ENCODE data around the gene NPM1. TPM values are rescaled to one million over a fixed set of nuclear protein-coding genes. Genes with fewer than 3 reads are reported as not detected.
"Not testable (repeated sequence)": the region's sequence is repeated elsewhere in the genome, so short reads cannot be mapped to it uniquely, and the experiment has no call there.

Gene NPM1
- total and polyA plus RNA-seq, 9 donors = 953 to 1,914 (median 1,097) TPM

GRCh38 chr5:171355302-171355724 lies 32.3 kb upstream of the NPM1 start:
- Histone ChIP-seq H3K27ac (ENCODE audit: low read length) (no peak overlapping the region), H3K27me3 (ENCODE audit: control insufficient read depth, insufficient read depth, low read length) (no peaks in the 10 kb centered on the region), H3K4me3 (ENCODE audit: low read length) (no peak overlapping the region), H3K36me3 (ENCODE audit: control insufficient read depth, insufficient read depth, low read length) (no peaks in the 10 kb centered on the region), H3K4me1 (ENCODE audit: control insufficient read depth, insufficient read depth, low read length) (no peaks in the 10 kb centered on the region), H3K9me3 (replicated peaks; ENCODE audit: control insufficient read depth, low read depth, low read length) (no peaks in the 10 kb centered on the region)
- no CpG with 5 or more reads among the region's 5 CpGs for WGBS (ENCODE audit: insufficient coverage)
- DNase-seq = no peak

GRCh38 chr5:171357843-171358242 lies 29.8 kb upstream of the NPM1 start:
- WGBS (ENCODE audit: insufficient coverage) = 88% methylated on average over 1 of the region's 2 CpGs
- Histone ChIP-seq H3K36me3 (ENCODE audit: control insufficient read depth, insufficient read depth, low read length) (no peaks in the 10 kb centered on the region), H3K9me3 (replicated peaks; ENCODE audit: control insufficient read depth, low read depth, low read length) (no peaks in the 10 kb centered on the region), H3K27me3 (ENCODE audit: control insufficient read depth, insufficient read depth, low read length) (no peaks in the 10 kb centered on the region), H3K4me1 (ENCODE audit: control insufficient read depth, insufficient read depth, low read length) (no peaks in the 10 kb centered on the region), H3K27ac (ENCODE audit: low read length) (no peak overlapping the region), H3K4me3 (ENCODE audit: low read length) (no peak overlapping the region)
- no peak for DNase-seq

- not testable (repeated sequence) for H3K9me3 ChIP-seq (replicated peaks; ENCODE audit: control insufficient read depth, low read depth, low read length); H3K27me3 ChIP-seq (ENCODE audit: control insufficient read depth, insufficient read depth, low read length); H3K4me1 ChIP-seq (ENCODE audit: control insufficient read depth, insufficient read depth, low read length); DNase-seq; H3K36me3 ChIP-seq (ENCODE audit: control insufficient read depth, insufficient read depth, low read length); H3K27ac ChIP-seq (ENCODE audit: low read length); H3K4me3 ChIP-seq (ENCODE audit: low read length)
- 80% methylated on average over 1 of the region's 7 CpGs for WGBS (ENCODE audit: insufficient coverage)
These were observed 26.5 kb upstream of the NPM1 start for GRCh38 chr5:171361151-171361550.

GRCh38 chr5:171363249-171363648 lies 24.4 kb upstream of the NPM1 start:
- H3K27ac ChIP-seq (ENCODE audit: low read length); H3K36me3 ChIP-seq (ENCODE audit: control insufficient read depth, insufficient read depth, low read length); H3K4me1 ChIP-seq (ENCODE audit: control insufficient read depth, insufficient read depth, low read length); H3K27me3 ChIP-seq (ENCODE audit: control insufficient read depth, insufficient read depth, low read length); H3K4me3 ChIP-seq (ENCODE audit: low read length); H3K9me3 ChIP-seq (replicated peaks; ENCODE audit: control insufficient read depth, low read depth, low read length); DNase-seq: not testable (repeated sequence)
- 100% methylated on average over 2 of the region's 3 CpGs for WGBS (ENCODE audit: insufficient coverage)

GRCh38 chr5:171363846-171364245 lies 23.8 kb upstream of the NPM1 start:
- 68% methylated on average over 3 of the region's 3 CpGs for WGBS (ENCODE audit: insufficient coverage)
- no peaks in the 10 kb centered on the region for H3K4me1 ChIP-seq (ENCODE audit: control insufficient read depth, insufficient read depth, low read length)
- H3K36me3 ChIP-seq (ENCODE audit: control insufficient read depth, insufficient read depth, low read length) = no peaks in the 10 kb centered on the region
- H3K27ac ChIP-seq (ENCODE audit: low read length) = no peak overlapping the region
- H3K27me3 ChIP-seq (ENCODE audit: control insufficient read depth, insufficient read depth, low read length) = peaks cover 4% of the 10 kb centered on the region
- DNase-seq = no peak
- no peak overlapping the region for H3K4me3 ChIP-seq (ENCODE audit: low read length)
- no peaks in the 10 kb centered on the region for H3K9me3 ChIP-seq (replicated peaks; ENCODE audit: control insufficient read depth, low read depth, low read length)

- H3K9me3 ChIP-seq (replicated peaks; ENCODE audit: control insufficient read depth, low read depth, low read length) = no peaks in the 10 kb centered on the region
- WGBS (ENCODE audit: insufficient coverage) = 0% methylated on average over 1 of the region's 7 CpGs
- no peak for DNase-seq
- H3K27ac ChIP-seq (ENCODE audit: low read length) = no peak overlapping the region
- no peaks in the 10 kb centered on the region for H3K36me3 ChIP-seq (ENCODE audit: control insufficient read depth, insufficient read depth, low read length)
- H3K27me3 ChIP-seq (ENCODE audit: control insufficient read depth, insufficient read depth, low read length) = peaks cover 4% of the 10 kb centered on the region
- no peak overlapping the region for H3K4me3 ChIP-seq (ENCODE audit: low read length)
- H3K4me1 ChIP-seq (ENCODE audit: control insufficient read depth, insufficient read depth, low read length) = no peaks in the 10 kb centered on the region
These were observed 22.3 kb upstream of the NPM1 start for GRCh38 chr5:171365351-171365750.

- Histone ChIP-seq H3K27ac (ENCODE audit: low read length) (no peak overlapping the region), H3K27me3 (ENCODE audit: control insufficient read depth, insufficient read depth, low read length) (peaks cover 6% of the 10 kb centered on the region), H3K4me3 (ENCODE audit: low read length) (no peak overlapping the region), H3K9me3 (replicated peaks; ENCODE audit: control insufficient read depth, low read depth, low read length) (no peaks in the 10 kb centered on the region), H3K36me3 (ENCODE audit: control insufficient read depth, insufficient read depth, low read length) (no peaks in the 10 kb centered on the region), H3K4me1 (ENCODE audit: control insufficient read depth, insufficient read depth, low read length) (no peaks in the 10 kb centered on the region)
- WGBS (ENCODE audit: insufficient coverage) = 73% methylated on average over 3 of the region's 5 CpGs
- no peak for DNase-seq
These were observed 21.0 kb upstream of the NPM1 start for GRCh38 chr5:171366645-171367044.

- Histone ChIP-seq H3K9me3 (replicated peaks; ENCODE audit: control insufficient read depth, low read depth, low read length) (no peaks in the 10 kb centered on the region), H3K4me3 (ENCODE audit: low read length) (no peak overlapping the region), H3K36me3 (ENCODE audit: control insufficient read depth, insufficient read depth, low read length) (no peaks in the 10 kb centered on the region), H3K27me3 (ENCODE audit: control insufficient read depth, insufficient read depth, low read length) (peaks cover 6% of the 10 kb centered on the region), H3K27ac (ENCODE audit: low read length) (no peak overlapping the region), H3K4me1 (ENCODE audit: control insufficient read depth, insufficient read depth, low read length) (no peaks in the 10 kb centered on the region)
- WGBS (ENCODE audit: insufficient coverage) = 88% methylated on average over 7 of the region's 16 CpGs
- DNase-seq = no peak
These were observed 20.0 kb upstream of the NPM1 start for GRCh38 chr5:171367424-171368370.

GRCh38 chr5:171369056-171369455 lies 18.6 kb upstream of the NPM1 start:
- no peaks in the 10 kb centered on the region for H3K4me1 ChIP-seq (ENCODE audit: control insufficient read depth, insufficient read depth, low read length)
- peaks cover 6% of the 10 kb centered on the region for H3K27me3 ChIP-seq (ENCODE audit: control insufficient read depth, insufficient read depth, low read length)
- no peak for DNase-seq
- H3K36me3 ChIP-seq (ENCODE audit: control insufficient read depth, insufficient read depth, low read length) = no peaks in the 10 kb centered on the region
- H3K4me3 ChIP-seq (ENCODE audit: low read length) = no peak overlapping the region
- no peaks in the 10 kb centered on the region for H3K9me3 ChIP-seq (replicated peaks; ENCODE audit: control insufficient read depth, low read depth, low read length)
- 87% methylated on average over 6 of the region's 6 CpGs for WGBS (ENCODE audit: insufficient coverage)
- no peak overlapping the region for H3K27ac ChIP-seq (ENCODE audit: low read length)

- Histone ChIP-seq H3K4me1 (ENCODE audit: control insufficient read depth, insufficient read depth, low read length) (no peaks in the 10 kb centered on the region), H3K9me3 (replicated peaks; ENCODE audit: control insufficient read depth, low read depth, low read length) (no peaks in the 10 kb centered on the region), H3K4me3 (ENCODE audit: low read length) (no peak overlapping the region), H3K27ac (ENCODE audit: low read length) (no peak overlapping the region), H3K27me3 (ENCODE audit: control insufficient read depth, insufficient read depth, low read length) (peaks cover 6% of the 10 kb centered on the region), H3K36me3 (ENCODE audit: control insufficient read depth, insufficient read depth, low read length) (no peaks in the 10 kb centered on the region)
- DNase-seq = no peak
- WGBS (ENCODE audit: insufficient coverage) = 90% methylated on average over 3 of the region's 4 CpGs
These were observed 17.8 kb upstream of the NPM1 start for GRCh38 chr5:171369898-171370297.

All from muscle of leg (tissue), 11 donors.